ENCODE data around the gene PCDHGA1.

- no peak for TF ChIP-seq SUZ12 (IDR thresholded peaks at IDR 0.05; ENCODE audit: extremely low read depth, insufficient read depth, insufficient read length)
- no peak for TF ChIP-seq YY1 (IDR thresholded peaks at IDR 0.05; ENCODE audit: insufficient read depth, insufficient read length)
- TF ChIP-seq ZNF274 (IDR thresholded peaks at IDR 0.05; ENCODE audit: low read depth, low read length) = no peak
Observed at GRCh38 chr5:141338538-141339306, 8.4 kb downstream of the PCDHGA1 start, which contains the start of gene PCDHGA2.
